ENCODE measurements around the gene TIMELESS.

DNA sequence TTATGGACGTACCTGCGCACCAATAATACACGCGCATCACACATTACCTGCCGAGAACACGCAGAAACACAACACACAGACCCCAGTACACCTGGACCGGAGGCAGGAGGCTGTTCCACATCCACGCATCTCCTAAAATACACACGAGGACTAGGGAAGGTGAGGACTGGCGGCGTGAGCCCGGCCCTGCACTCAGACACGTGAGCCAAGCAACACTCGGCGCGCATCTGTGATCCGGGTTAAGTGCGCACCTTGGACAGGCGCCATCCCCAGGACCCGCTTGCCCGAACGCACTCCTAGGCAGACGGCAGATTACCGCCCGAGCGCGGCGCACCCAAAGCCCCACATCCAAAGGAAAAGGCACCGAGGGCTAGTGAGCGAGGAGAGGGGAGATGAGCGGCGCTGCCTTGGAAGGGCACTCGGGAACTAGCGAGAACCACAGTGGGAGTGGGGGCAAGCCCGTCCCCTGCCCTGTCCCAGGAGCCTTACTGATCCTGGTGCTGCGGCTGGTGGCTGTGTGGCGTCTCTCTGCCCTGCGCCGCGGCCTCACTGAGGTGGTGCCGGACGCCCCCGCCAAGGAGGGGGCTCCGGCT, 38.3 kb upstream of the TIMELESS start:
- TF ChIP-seq, protein P1, sequence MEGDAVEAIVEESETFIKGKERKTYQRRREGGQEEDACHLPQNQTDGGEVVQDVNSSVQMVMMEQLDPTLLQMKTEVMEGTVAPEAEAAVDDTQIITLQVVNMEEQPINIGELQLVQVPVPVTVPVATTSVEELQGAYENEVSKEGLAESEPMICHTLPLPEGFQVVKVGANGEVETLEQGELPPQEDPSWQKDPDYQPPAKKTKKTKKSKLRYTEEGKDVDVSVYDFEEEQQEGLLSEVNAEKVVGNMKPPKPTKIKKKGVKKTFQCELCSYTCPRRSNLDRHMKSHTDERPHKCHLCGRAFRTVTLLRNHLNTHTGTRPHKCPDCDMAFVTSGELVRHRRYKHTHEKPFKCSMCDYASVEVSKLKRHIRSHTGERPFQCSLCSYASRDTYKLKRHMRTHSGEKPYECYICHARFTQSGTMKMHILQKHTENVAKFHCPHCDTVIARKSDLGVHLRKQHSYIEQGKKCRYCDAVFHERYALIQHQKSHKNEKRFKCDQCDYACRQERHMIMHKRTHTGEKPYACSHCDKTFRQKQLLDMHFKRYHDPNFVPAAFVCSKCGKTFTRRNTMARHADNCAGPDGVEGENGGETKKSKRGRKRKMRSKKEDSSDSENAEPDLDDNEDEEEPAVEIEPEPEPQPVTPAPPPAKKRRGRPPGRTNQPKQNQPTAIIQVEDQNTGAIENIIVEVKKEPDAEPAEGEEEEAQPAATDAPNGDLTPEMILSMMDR (IDR thresholded peaks at IDR 0.05), result no peak
- TF ChIP-seq POLR2A (IDR thresholded peaks at IDR 0.05), result no peak

Data from prostate gland (tissue), 2 donors.